Fibroblast of mammary gland (primary cell): ENCODE measurements around the gene RAB32.

ENCODE experiments used
- DNase-seq: peaks from one replicate; pipeline ENCODE4 v3.0.0-alpha.2; 2010; ENCODE audit warnings: low read depth
- H3K4me3 ChIP-seq: 2 replicates; pipeline ENCODE4 v1.5.1; 2011; ENCODE audit warnings: low read depth, mild to moderate bottlenecking, low read length, moderate library complexity; ENCODE audit not compliant: control insufficient read depth
- CTCF ChIP-seq: conservative IDR thresholded peaks from 2 replicates; pipeline ENCODE4 v1.5.1; 2011; ENCODE audit warnings: low read depth, low read length, inconsistent platforms; ENCODE audit not compliant: control insufficient read depth, insufficient read depth

Gene RAB32

GRCh38 chr6:146542881-146543210 is 787 bp upstream of the RAB32 start:
- H3K4me3 ChIP-seq = peak overlapping the region; percentile 39
- no peak for TF ChIP-seq CTCF
- peak; percentile 27 for DNase-seq

- H3K4me3 ChIP-seq = peak overlapping the region; percentile 81
- TF ChIP-seq CTCF = no peak
- peak; percentile 49 for DNase-seq
Observed at GRCh38 chr6:146543940-146544615, 445 bp downstream of the RAB32 start.

- no peak for TF ChIP-seq CTCF
- DNase-seq = peak; percentile 41
- peak overlapping the region; percentile 81 for H3K4me3 ChIP-seq
Observed at GRCh38 chr6:146544616-146545182, 1.1 kb downstream of the RAB32 start.

- H3K4me3 ChIP-seq = peak overlapping the region; percentile 81
- TF ChIP-seq CTCF = no peak
- DNase-seq = peak; percentile 54
Observed at GRCh38 chr6:146545581-146545980, 1.9 kb downstream of the RAB32 start.

GRCh38 chr6:146546443-146547043 is 2.9 kb downstream of the RAB32 start:
- H3K4me3 ChIP-seq = no peak overlapping the region
- TF ChIP-seq CTCF = no peak
- DNase-seq = peak; percentile 86

GRCh38 chr6:146547889-146548288 is 4.3 kb downstream of the RAB32 start:
- no peak for TF ChIP-seq CTCF
- H3K4me3 ChIP-seq = no peak overlapping the region

More at GRCh38 chr6:146547889-146548288, 4.3 kb downstream of the RAB32 start:
- DNase-seq = no peak
